22Rv1 (cell line): ENCODE measurements around the gene MORN5.

ENCODE experiments used
- H3K27ac ChIP-seq: fragments of 450-650 bp; 2 replicates; pipeline ENCODE4 v1.5.1; 2017
- ZFX ChIP-seq: fragments of 450-650 bp; IDR thresholded peaks from 2 replicates; pipeline ENCODE4 v1.6.1; 2017; ENCODE audit warnings: antibody characterized with exemption, borderline replicate concordance
- TF ChIP-seq, protein P1 (sequence below): fragments of 450-650 bp; IDR thresholded peaks from 2 replicates; pipeline ENCODE4 v1.5.1; 2017; ENCODE audit warnings: mild to moderate bottlenecking

The MORN5 gene

DNA sequence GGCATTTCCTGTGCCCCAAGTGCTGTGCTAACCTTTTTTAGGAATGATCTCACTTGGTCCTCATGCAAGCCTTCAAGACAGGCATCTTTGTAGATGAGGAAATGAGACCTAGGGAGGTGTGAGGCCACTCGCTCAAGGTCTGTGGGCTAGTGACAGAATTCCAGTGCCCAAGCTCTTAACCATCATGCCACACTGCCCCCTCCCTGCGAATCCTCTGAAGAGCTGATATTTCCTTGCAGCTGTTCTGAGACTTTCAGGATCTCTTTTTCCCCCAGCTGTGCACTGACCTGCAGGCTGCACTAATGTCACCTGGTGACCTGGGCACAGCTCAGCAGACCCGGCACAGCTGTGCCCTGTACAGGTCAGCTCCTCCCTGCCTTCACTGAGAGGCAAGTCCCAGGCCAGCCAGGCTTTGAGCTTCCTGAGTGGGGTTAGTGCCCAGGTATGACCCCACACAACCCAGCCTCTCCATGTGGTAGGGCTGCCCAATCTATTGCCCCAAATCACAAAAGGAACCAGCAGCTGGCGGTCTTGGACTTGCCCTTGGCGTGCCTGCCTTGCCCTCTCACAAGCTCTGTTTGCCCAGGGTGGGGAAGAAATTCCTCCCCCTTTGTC lies 32.7 kb downstream of the MORN5 start:
- no peak overlapping the region for H3K27ac ChIP-seq
- TF ChIP-seq, protein P1, sequence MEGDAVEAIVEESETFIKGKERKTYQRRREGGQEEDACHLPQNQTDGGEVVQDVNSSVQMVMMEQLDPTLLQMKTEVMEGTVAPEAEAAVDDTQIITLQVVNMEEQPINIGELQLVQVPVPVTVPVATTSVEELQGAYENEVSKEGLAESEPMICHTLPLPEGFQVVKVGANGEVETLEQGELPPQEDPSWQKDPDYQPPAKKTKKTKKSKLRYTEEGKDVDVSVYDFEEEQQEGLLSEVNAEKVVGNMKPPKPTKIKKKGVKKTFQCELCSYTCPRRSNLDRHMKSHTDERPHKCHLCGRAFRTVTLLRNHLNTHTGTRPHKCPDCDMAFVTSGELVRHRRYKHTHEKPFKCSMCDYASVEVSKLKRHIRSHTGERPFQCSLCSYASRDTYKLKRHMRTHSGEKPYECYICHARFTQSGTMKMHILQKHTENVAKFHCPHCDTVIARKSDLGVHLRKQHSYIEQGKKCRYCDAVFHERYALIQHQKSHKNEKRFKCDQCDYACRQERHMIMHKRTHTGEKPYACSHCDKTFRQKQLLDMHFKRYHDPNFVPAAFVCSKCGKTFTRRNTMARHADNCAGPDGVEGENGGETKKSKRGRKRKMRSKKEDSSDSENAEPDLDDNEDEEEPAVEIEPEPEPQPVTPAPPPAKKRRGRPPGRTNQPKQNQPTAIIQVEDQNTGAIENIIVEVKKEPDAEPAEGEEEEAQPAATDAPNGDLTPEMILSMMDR, result no peak
- TF ChIP-seq ZFX, result no peak

DNA sequence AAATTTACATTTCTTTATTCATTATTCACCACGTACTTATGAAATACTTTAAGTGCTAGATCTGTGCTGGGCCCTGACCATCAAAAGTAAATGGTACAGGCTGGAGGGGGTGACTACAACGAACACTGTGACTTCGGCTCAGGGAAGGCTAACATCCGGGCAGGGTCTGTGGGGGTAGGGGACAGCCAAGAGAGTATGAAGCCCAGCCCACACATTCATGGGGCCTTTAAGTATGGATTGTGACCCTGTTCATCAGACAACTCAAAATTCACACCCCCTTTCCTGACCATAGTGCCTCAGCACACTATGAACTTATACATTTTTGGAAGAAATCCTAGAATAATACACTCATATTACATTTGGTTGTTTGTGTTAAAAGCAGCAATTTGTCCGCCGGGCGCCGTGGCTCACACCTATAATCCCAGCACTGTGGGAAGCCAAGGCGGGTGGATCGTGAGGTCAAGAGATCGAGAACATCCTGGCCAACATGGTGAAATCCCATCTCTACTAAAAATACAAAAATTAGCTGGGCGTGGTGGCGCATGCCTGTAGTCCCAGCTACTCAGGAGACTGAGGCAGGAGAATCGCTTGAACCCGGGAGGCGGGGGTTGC lies 33.3 kb downstream of the MORN5 start:
- H3K27ac ChIP-seq, result no peak overlapping the region
- TF ChIP-seq ZFX, result no peak
- TF ChIP-seq, protein P1, result no peak

DNA sequence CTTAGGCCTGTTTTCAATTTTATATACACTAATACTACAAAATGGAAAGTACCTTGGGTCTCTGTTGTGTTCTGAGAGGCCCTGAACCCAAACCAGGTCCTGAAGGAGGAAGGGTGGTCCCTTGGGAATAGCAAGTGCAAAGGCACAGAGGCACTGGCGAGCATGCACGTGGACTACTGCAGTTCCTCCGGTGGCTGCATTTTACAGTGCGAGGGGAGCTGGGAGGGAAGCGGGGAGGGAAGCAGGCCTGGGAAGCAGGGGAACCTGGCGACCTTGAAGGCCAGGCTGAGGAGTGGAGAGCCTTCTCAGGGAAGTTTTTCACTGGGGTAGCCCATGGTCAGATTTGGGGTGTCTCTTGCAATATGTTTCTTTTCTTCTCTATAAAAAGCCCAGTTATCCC lies 33.9 kb downstream of the MORN5 start:
- TF ChIP-seq, protein P1, result no peak
- no peak for TF ChIP-seq ZFX
- H3K27ac ChIP-seq, result no peak overlapping the region

DNA sequence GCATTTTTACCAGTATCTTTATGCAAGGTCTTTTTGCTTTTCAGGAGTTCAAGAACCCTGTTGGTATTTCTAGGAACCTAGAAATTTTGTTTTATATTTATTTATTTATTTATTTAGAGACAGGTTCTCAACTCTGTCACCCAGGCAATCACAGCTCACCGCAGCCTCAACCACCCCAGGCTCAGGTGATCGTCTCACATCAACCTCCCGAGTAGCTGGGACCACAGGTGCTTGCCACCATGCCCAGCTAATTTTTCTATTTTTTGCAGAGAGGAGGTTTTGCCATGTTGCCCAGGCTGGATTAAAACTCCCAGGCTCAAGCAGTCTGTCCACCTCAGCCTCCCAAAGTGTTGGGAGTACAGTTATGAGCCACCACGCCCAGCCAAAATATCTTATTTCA lies 36.2 kb downstream of the MORN5 start:
- no peak for TF ChIP-seq ZFX
- TF ChIP-seq, protein P1, result no peak
- H3K27ac ChIP-seq, result no peak overlapping the region

DNA sequence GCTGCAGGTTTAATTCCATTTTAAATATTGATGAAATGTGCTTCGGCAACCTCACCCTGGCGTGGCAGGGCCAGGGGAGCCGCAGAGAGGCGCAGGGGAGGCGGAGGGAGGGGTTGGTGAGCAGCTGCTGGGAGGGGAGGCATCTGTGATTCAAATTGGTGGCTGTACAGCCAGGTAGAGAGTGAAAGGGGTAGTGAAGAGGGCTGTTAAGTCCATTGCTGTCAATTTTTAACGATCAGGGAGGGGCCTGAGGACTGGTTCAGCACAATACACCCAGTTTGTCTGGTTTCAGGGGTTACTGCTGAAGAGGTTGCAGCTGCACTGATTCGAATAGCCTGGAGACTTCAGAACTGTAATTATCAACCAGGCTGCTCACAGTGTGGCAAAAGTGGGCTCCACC lies 37.7 kb downstream of the MORN5 start:
- TF ChIP-seq, protein P1, result no peak
- no peak for TF ChIP-seq ZFX
- H3K27ac ChIP-seq, result no peak overlapping the region

DNA sequence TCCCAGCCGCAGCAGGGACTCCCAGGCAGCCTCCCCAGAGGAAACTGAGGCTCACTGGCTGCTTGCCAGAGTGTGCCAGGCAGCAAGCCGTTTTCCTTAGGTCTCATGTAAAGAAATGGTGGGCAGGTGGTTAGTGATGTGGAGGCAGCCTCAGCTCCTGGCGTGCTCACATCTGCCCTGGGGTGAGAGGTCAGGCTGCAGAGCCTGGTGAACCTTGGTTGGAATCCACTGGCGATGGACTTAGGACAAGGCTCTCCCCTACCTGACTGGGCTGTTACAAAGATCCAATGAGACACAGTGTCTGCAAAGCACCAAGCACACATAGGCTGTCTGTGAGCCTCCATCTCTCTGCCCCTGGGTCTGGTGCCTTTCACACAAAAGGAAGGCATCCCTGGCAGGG lies 38.2 kb downstream of the MORN5 start:
- no peak overlapping the region for H3K27ac ChIP-seq
- TF ChIP-seq ZFX, result no peak
- TF ChIP-seq, protein P1, result no peak

DNA sequence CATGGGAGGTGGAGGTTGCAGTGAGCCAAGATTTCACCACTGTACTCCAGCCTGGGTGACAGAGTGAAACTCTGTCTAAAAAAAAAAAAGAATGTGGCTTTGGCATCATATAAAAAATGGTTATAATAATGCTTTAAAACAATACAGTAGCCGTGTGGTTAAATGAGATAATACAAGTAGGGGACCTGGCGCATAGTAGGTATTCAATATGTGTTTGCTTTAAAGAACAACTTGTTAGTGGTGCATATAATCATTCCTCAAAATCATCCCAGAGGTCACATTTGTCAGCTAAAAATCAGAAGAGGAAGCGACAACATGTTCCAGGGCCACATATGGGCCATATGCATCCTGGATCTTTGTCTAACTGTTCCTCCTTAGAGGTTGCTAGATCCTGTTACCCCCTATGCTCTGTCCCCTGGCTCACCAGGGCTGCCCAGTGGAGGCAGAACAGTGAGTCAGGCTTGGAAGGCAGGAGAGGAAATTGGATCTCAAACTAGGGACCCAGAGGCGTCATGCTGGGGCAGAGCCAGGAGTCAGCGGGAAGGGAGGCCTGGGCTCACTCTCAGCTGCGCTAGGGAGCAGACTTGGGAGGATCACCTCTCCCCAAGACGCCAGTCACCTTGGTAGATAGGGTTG lies 41.4 kb downstream of the MORN5 start:
- TF ChIP-seq ZFX, result no peak
- TF ChIP-seq, protein P1, result no peak
- H3K27ac ChIP-seq, result no peak overlapping the region
